Trophoblast cell (in vitro differentiated cells and primary cell): ENCODE data around the gene PTPRN2.
A peak's percentile ranks its signal among the peaks of the same experiment; 100 is the strongest.

ENCODE experiments used
- DNase-seq, 2 donors: peaks; one replicate each; pipeline ENCODE4 v3.0.0-alpha.2; 2016
- H2AFZ ChIP-seq: 2 replicates; pipeline ENCODE4 v1.6.1; 2013; ENCODE audit warnings: low read length, moderate library complexity, mild to moderate bottlenecking; ENCODE audit not compliant: insufficient read depth, poor library complexity
- H2AK5ac ChIP-seq: 2 replicates; pipeline ENCODE4 v1.6.1; 2013; ENCODE audit warnings: mild to moderate bottlenecking, low read length
- H2BK120ac ChIP-seq: 2 replicates; pipeline ENCODE4 v1.6.1; 2013; ENCODE audit warnings: low read length, mild to moderate bottlenecking, moderate library complexity; ENCODE audit not compliant: insufficient read depth, poor library complexity
- H2BK12ac ChIP-seq: 2 replicates; pipeline ENCODE4 v1.6.1; 2013; ENCODE audit warnings: mild to moderate bottlenecking, low read length, moderate library complexity
- H2BK5ac ChIP-seq: 2 replicates; pipeline ENCODE4 v1.6.1; 2013; ENCODE audit warnings: low read length, low read depth, moderate library complexity, mild to moderate bottlenecking; ENCODE audit not compliant: poor library complexity
- H3K14ac ChIP-seq: 2 replicates; pipeline ENCODE4 v1.6.1; 2013; ENCODE audit warnings: mild to moderate bottlenecking, low read length
- H3K18ac ChIP-seq: 2 replicates; pipeline ENCODE4 v1.6.1; 2013; ENCODE audit warnings: mild to moderate bottlenecking, low read length
- H3K23ac ChIP-seq: 2 replicates; pipeline ENCODE4 v1.6.1; 2013; ENCODE audit warnings: low read length
- H3K27ac ChIP-seq: 2 replicates; pipeline ENCODE4 v1.5.1; 2013; ENCODE audit warnings: low read depth, mild to moderate bottlenecking, inconsistent platforms, low read length, moderate library complexity
- H3K27me3 ChIP-seq: 2 replicates; pipeline ENCODE4 v1.6.1; 2013; ENCODE audit warnings: inconsistent platforms, mild to moderate bottlenecking, low read length, moderate library complexity; ENCODE audit not compliant: insufficient read depth
- H3K36me3 ChIP-seq, 2 experiments: 1 replicate in 1 of 2; 2 replicates in 1 of 2; pipeline ENCODE4 v1.6.1; 2013; ENCODE audit warnings: low read length in 2 of 2, mild to moderate bottlenecking in 2 of 2, moderate library complexity in 1 of 2; ENCODE audit not compliant: insufficient read depth in 2 of 2, control insufficient read depth in 1 of 2
- H3K4ac ChIP-seq: 2 replicates; pipeline ENCODE4 v1.6.1; 2013; ENCODE audit warnings: low read depth, mild to moderate bottlenecking, low read length, moderate library complexity
- H3K4me1 ChIP-seq, 2 experiments: 1 replicate in 1 of 2; 2 replicates in 1 of 2; pipeline ENCODE4 v1.6.1; 2013; ENCODE audit warnings: low read length in 2 of 2, mild to moderate bottlenecking in 2 of 2, moderate library complexity in 1 of 2; ENCODE audit not compliant: insufficient read depth in 2 of 2, control insufficient read depth in 1 of 2
- H3K4me2 ChIP-seq: 2 replicates; pipeline ENCODE4 v1.6.1; 2013; ENCODE audit warnings: inconsistent platforms, mild to moderate bottlenecking, low read length, moderate library complexity
- H3K4me3 ChIP-seq: 2 replicates; pipeline ENCODE4 v1.5.1; 2013; ENCODE audit warnings: mild to moderate bottlenecking, low read depth, low read length, inconsistent platforms
- H3K79me1 ChIP-seq: one replicate; pipeline ENCODE4 v1.6.1; 2013; ENCODE audit warnings: low read length
- H3K79me2 ChIP-seq: 2 replicates; pipeline ENCODE4 v1.6.1; 2013; ENCODE audit warnings: low read length, mild to moderate bottlenecking; ENCODE audit not compliant: control insufficient read depth, insufficient read depth, poor library complexity
- H3K9ac ChIP-seq: 2 replicates; pipeline ENCODE4 v1.6.1; 2013; ENCODE audit warnings: mild to moderate bottlenecking, low read length
- H3K9me3 ChIP-seq: 2 replicates; pipeline ENCODE4 v1.6.1; 2013; ENCODE audit warnings: low read depth, mild to moderate bottlenecking, control low read depth, inconsistent platforms, low read length; ENCODE audit not compliant: insufficient read depth
- H4K12ac ChIP-seq: 2 replicates; pipeline ENCODE4 v1.6.1; 2013; ENCODE audit warnings: low read depth, mild to moderate bottlenecking, low read length, moderate library complexity
- H4K8ac ChIP-seq: 2 replicates; pipeline ENCODE4 v1.6.1; 2013; ENCODE audit warnings: low read depth, mild to moderate bottlenecking, low read length, moderate library complexity
- H4K91ac ChIP-seq: one replicate; pipeline ENCODE4 v1.6.1; 2013; ENCODE audit warnings: low read depth, mild to moderate bottlenecking, low read length, moderate library complexity
- WGBS: extraction: QIAGEN DNeasy Blood & Tissue Kit; methylation state at CpG from one replicate; pipeline ENCODE4 v1.1.7; 2013; ENCODE audit warnings: missing lambda C conversion rate; ENCODE audit not compliant: insufficient read length, insufficient coverage; ENCODE audit errors: extremely low coverage; 5-methylcytosine and 5-hydroxymethylcytosine counted together

Gene PTPRN2

DNA sequence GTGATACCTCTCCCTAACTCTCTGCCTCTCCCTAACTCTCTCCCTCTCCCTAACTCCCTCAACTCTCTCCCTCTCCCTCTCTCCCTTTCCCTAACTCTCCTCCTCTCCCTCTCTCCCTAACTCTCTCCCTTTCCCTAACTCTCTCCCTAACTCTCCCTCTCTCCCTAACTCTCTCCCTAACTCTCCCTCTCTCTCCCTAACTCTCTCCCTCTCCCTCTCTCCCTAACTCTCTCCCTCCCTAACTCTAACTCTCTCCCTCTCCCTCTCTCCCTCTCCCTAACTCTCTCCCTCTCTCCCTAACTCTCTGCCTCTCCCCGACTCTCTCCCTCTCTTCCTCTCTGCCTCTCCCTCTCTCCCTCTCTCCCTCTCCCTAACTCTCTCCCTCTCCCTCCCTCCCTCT, 2.0 kb upstream of the PTPRN2 start:
- Histone ChIP-seq H2AFZ (no peak overlapping the region), H3K9me3 (peaks cover 27% of the 10 kb centered on the region)
- WGBS: 100% methylated on average over 1 of the region's 1 CpG

DNA sequence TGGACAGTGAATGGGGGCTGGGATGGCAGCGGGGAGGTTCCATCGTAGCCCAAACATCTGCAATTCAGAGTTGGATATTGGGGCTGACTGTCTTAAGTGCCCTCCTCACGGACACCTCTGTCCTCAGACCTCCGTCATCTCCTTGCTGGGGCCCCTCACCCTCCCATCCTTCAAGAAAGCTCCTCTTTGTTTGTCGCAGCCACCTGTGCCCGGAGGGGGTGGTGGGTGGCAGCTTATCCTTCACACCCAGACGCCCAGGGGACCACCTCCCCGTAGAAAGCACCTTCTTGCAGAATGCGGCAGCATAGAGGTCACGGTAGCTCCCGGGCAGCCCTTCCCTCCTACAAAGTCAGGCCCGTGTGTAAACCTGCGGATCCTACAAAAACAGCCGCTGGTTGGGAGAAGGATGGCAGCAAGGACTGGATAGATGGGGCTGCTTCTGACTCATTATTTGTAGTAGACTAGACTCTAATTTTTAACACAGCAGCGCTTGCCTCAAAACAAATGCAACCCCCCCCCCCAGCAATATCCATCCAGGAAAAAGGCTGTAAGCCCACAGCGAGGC, 1.3 kb upstream of the PTPRN2 start:
- H3K23ac ChIP-seq: no peak overlapping the region
- no peak overlapping the region for H2AK5ac ChIP-seq
- peaks cover 35% of the 10 kb centered on the region for H3K27me3 ChIP-seq
- no peak overlapping the region for H2BK5ac ChIP-seq
- H3K4me2 ChIP-seq: no peak overlapping the region
- H3K4me1 ChIP-seq: peaks cover 0 to 2% of the 10 kb centered on the region in 2 experiments
- no peaks in the 10 kb centered on the region for H3K36me3 ChIP-seq
- no peak overlapping the region for H3K27ac ChIP-seq
- no peak overlapping the region for H3K9ac ChIP-seq
- no peak overlapping the region for H4K91ac ChIP-seq
- no peak overlapping the region for H3K14ac ChIP-seq
- H3K4me3 ChIP-seq: no peak overlapping the region
- H4K12ac ChIP-seq: no peak overlapping the region
- no peak overlapping the region for H4K8ac ChIP-seq
- no peak overlapping the region for H2AFZ ChIP-seq
- H2BK12ac ChIP-seq: no peak overlapping the region
- no CpG with 5 or more reads among the region's 16 CpGs for WGBS
- H3K79me1 ChIP-seq: no peaks in the 10 kb centered on the region
- no peak overlapping the region for H3K4ac ChIP-seq
- peak in 1 of 2 donors; percentile 10 for DNase-seq
- H3K79me2 ChIP-seq: no peaks in the 10 kb centered on the region
- no peak overlapping the region for H3K18ac ChIP-seq
- H3K9me3 ChIP-seq: peaks cover 22% of the 10 kb centered on the region
- no peak overlapping the region for H2BK120ac ChIP-seq

More for the DNA sequence above, 2.0 kb upstream of the PTPRN2 start:
- Histone ChIP-seq H3K4me2 (no peak overlapping the region), H3K4me1 (peaks cover 0 to 2% of the 10 kb centered on the region in 2 experiments), H3K27me3 (peaks cover 35% of the 10 kb centered on the region), H3K79me1 (no peaks in the 10 kb centered on the region), H2BK5ac (no peak overlapping the region), H3K4me3 (no peak overlapping the region), H3K18ac (no peak overlapping the region), H3K79me2 (no peaks in the 10 kb centered on the region), H4K12ac (no peak overlapping the region), H2BK120ac (no peak overlapping the region), H3K4ac (no peak overlapping the region), H3K36me3 (no peaks in the 10 kb centered on the region), H3K14ac (no peak overlapping the region), H4K8ac (no peak overlapping the region), H3K27ac (no peak overlapping the region), H2BK12ac (no peak overlapping the region), H2AK5ac (no peak overlapping the region), H4K91ac (no peak overlapping the region), H3K9ac (no peak overlapping the region), H3K23ac (no peak overlapping the region)
- DNase-seq: no peak

DNA sequence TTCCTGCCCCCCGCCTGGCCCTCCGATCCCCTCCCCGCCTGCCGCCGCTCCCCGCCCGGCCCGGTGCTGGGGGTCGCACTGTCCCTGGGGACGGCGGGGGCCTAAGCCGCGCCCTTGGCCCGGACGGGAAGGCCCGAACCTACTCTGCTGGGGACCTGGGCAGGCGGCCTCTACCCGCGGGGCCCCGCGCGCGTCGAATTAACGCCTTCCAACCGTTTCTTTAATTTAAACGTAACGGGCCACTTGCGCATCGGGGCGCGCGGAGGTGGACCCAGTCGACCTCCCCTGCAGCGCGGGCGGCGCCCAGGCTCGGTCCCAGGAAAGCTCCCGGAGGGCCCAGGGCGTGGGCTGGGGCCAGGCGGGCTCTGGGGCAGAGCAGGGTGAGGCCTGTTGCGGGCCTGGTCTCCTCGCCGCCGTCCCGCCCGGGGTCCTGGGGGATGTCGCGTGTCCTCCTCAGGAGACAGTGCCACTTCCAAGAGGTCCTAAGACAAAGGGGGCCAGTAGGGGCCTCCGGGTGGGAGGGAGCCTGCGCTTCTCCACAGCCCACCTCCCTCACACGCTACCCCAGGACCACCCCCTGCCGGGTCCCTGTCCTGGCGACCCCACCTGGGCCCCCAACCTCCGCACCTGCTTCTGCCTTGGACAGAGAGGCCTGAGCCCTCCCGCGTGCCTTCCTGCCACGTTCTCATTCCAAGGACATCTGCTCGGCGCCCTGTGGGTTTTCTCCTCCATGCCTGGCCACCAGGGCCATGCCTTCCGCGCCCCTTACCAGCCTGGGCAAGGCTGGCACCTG, 658 bp upstream of the PTPRN2 start:
- Histone ChIP-seq H4K91ac (no peak overlapping the region), H3K79me2 (no peaks in the 10 kb centered on the region), H2BK12ac (no peak overlapping the region), H3K79me1 (no peaks in the 10 kb centered on the region), H2AK5ac (no peak overlapping the region), H2BK120ac (no peak overlapping the region), H3K36me3 (no peaks in the 10 kb centered on the region), H3K9me3 (peaks cover 19% of the 10 kb centered on the region), H3K4ac (no peak overlapping the region), H3K9ac (no peak overlapping the region), H4K8ac (no peak overlapping the region), H2AFZ (no peak overlapping the region), H3K27ac (no peak overlapping the region), H3K27me3 (peaks cover 35% of the 10 kb centered on the region), H4K12ac (no peak overlapping the region), H3K14ac (no peak overlapping the region), H2BK5ac (no peak overlapping the region), H3K23ac (no peak overlapping the region), H3K4me3 (peak overlapping the region; percentile 54), H3K4me1 (peaks cover 0 to 2% of the 10 kb centered on the region in 2 experiments), H3K18ac (no peak overlapping the region), H3K4me2 (peak overlapping the region; percentile 52)
- DNase-seq: no peak
- no CpG with 5 or more reads among the region's 63 CpGs for WGBS

DNA sequence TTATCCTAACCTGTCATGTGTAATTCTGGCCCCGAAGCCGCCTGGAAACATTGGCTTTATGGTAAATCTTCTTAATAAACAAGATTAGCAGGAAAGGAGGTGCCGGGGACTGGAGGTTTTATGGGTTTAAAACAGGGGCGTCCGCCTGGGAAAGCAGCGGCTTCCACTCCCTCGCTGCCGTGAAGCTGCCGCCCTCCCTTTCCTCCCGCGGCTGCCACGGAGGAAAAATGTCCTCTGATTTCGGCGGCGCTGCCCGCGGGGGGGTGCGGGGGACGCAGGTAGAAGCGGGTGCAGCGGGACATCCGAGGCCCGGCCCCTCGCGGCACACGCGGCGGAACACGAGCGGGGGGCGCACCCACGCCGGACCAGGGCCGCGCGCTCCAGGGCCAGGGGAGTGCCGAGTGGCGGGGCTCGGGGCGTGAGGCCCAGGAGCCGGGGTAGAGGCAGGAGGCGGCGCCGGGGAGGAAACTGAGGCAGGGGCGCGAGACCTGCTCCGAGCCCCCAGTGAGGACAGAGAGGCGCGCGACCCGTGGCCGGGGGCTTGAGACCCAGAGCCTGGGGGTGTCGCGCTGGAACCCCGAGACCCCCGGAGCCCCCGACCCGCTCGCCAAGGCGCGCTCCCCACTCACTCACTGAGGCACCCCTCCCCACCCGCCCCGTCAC, 993 bp downstream of the PTPRN2 start:
- WGBS: no CpG with 5 or more reads among the region's 63 CpGs
- H3K9ac ChIP-seq: no peak overlapping the region
- no peak overlapping the region for H3K27ac ChIP-seq
- H3K4ac ChIP-seq: no peak overlapping the region
- H3K79me1 ChIP-seq: no peaks in the 10 kb centered on the region
- H3K4me1 ChIP-seq: peaks cover 0 to 2% of the 10 kb centered on the region in 2 experiments
- no peaks in the 10 kb centered on the region for H3K36me3 ChIP-seq
- H3K27me3 ChIP-seq: peaks cover 35% of the 10 kb centered on the region
- no peak overlapping the region for H2AFZ ChIP-seq
- no peak overlapping the region for H4K91ac ChIP-seq
- H3K79me2 ChIP-seq: no peaks in the 10 kb centered on the region
- H2BK5ac ChIP-seq: no peak overlapping the region
- no peak overlapping the region for H4K8ac ChIP-seq
- no peak overlapping the region for H3K14ac ChIP-seq
- H2BK120ac ChIP-seq: no peak overlapping the region
- H3K23ac ChIP-seq: no peak overlapping the region
- no peak overlapping the region for H3K18ac ChIP-seq
- no peak overlapping the region for H4K12ac ChIP-seq
- H2AK5ac ChIP-seq: no peak overlapping the region
- H3K9me3 ChIP-seq: peaks cover 10% of the 10 kb centered on the region
- H3K4me3 ChIP-seq: no peak overlapping the region
- H2BK12ac ChIP-seq: no peak overlapping the region
- no peak for DNase-seq
- no peak overlapping the region for H3K4me2 ChIP-seq
